ENCODE data around the gene CHST8.
A peak's percentile ranks its signal among the peaks of the same experiment; 100 is the strongest.
"Not testable (repeated sequence)": the region's sequence is repeated elsewhere in the genome, so short reads cannot be mapped to it uniquely, and the experiment has no call there.

The CHST8 gene

GRCh38 chr19:33812388-33813330 lies 190.9 kb downstream of the CHST8 start:
- no peak for DNase-seq (ENCODE audit: low read depth)

- no peak for DNase-seq (ENCODE audit: low read depth)
Measured at GRCh38 chr19:33813391-33814101, 191.8 kb downstream of the CHST8 start.

GRCh38 chr19:33814181-33815165 lies 192.7 kb downstream of the CHST8 start:
- no peak for DNase-seq (ENCODE audit: low read depth)

- DNase-seq (ENCODE audit: low read depth) = peak; percentile 52
Measured at GRCh38 chr19:33815380-33816340, 193.9 kb downstream of the CHST8 start.

GRCh38 chr19:33818411-33818810 lies 196.7 kb downstream of the CHST8 start:
- DNase-seq (ENCODE audit: low read depth) = no peak

- DNase-seq (ENCODE audit: low read depth) = not testable (repeated sequence)
Measured at GRCh38 chr19:33819078-33819477, 197.3 kb downstream of the CHST8 start.

- no peak for DNase-seq (ENCODE audit: low read depth)
Measured at GRCh38 chr19:33819506-33819879, 197.7 kb downstream of the CHST8 start.

GRCh38 chr19:33819880-33820781 lies 198.4 kb downstream of the CHST8 start:
- DNase-seq (ENCODE audit: low read depth) = peak; percentile 53

GRCh38 chr19:33821871-33822270 lies 200.1 kb downstream of the CHST8 start:
- DNase-seq (ENCODE audit: low read depth) = peak; percentile 13
